Measurements from ENCODE around the gene SNX25.
"Not testable (repeated sequence)": the region's sequence is repeated elsewhere in the genome, so short reads cannot be mapped to it uniquely, and the experiment has no call there.

Gene SNX25

DNA sequence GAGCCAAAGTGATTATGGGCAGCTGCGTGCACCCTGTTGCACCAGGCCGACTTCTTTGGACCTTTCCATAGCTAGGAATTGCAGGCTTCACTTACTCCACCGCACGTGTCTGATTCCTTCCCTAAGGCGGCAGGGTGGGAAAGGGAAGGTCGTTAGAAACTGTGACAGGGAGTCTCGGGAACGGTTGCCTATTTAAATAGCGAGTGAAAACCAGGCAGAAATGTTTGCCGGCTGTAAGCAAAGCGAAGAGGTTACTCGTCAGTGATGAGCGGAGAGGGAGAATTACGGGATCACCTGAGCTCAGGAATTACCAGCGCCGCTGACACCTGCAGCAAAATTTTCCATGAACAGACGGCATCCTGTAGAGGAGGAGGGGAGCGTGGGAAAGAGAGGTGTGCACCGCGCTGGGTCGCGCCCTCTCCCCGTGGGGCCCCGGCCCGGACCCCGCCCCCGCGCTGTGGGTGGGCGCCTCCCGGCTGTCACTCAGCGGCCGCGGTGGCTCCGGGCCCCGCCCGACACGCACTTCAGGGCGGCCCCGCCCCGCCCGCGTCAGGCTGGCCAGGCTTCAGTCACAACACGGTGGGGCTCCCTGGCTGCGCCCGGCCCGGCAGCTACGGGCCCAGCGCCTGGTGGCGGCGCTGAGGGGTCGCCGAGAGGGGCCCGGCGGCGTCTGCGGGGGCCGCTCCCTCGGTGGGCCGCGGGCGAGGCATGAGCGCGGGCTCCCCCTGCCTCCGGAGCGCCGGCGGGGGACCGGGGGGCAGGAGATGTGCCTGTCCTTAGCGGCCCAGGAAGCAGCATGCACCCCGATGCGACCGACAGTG, at the start of gene SNX25:
Gene SNX25 (plus strand): TSS at position 568 of the 821 bp plus-strand sequence. CDS start 229 bp downstream, at position 797.
- peak; percentile 74 to 81 for DNase-seq (ENCODE audit: low read depth in 2 of 2)

DNA sequence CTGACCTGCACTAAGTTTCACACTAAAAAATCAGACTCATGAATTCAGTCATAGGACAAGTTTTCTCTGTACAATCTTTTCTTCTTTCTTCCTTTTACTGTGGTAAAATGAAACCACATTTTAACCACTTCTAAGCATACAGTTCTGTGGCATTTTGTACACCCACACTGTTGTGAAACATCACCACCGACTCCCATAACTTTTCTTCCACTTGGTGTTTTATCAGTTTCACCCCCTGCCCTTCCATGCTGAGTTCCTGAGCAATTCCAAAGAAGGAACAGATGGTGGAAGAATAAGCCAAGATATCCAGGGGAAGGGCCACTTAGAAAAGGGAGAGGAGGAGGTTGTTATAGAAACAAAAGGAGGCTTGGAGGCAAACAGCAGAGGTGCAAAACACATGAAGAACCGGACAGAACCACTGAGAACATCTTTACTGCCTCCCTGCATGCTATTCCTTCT, 43.8 kb upstream of the SNX25 start:
- no peak for DNase-seq (ENCODE audit: low read depth in 2 of 2)

DNA sequence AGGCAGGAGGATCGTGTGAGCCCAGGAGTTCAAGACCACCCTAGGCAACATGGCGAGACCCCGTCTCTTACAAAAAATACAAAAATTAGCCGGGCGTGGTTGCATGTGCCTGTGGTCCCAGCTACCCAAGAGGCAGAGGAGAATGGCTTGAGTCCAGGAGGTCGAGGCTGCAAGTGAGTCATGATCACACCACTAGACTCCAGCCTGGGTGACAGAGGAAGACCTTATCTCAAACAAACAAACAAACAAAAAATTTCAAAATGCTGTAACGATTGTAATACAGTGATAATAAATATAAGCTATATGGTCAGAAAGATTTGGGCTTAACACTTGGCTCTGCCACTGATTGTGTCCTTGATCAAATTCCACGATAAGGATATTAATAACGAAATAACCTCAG, 42.2 kb upstream of the SNX25 start:
- DNase-seq (ENCODE audit: low read depth in 2 of 2): no peak

DNA sequence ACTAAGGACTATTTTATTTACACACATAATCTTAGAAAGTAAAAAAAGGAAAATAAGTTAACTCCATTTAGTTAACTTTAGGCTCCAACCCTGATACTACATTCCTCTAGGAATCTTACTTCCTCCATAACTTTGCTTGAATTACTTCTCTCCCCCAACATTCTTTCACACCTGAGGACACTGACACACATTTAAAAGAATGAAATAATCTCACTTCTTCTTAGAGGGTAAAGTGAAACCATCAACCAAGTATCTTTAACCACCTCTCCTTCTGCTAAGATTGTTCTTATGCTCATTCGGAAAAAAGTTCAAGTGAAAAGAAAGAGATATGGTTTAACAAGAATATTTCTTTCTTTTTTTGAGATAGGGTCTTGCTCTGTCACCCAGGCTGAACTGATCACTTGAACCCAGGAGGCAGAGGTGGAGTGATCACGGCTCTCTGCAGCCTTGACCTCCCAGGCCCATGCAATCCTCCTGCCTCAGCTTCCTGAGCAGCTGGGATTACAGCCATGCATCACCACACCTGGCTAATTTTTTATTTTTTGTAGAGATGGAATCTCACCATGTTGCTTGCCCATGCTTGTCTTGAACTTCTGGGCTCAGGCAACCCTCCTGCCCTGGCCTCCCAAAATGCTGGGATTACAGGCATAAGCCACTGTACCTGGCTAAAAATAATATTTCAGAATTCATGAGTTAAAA, 37.9 kb upstream of the SNX25 start:
- no peak for DNase-seq (ENCODE audit: low read depth in 2 of 2)

- no peak for DNase-seq (ENCODE audit: low read depth in 2 of 2)
Observed at GRCh38 chr4:185179488-185179887, 29.9 kb upstream of the SNX25 start.

- no peak for DNase-seq (ENCODE audit: low read depth in 2 of 2)
Observed at GRCh38 chr4:185182239-185182638, 27.2 kb upstream of the SNX25 start.

DNA sequence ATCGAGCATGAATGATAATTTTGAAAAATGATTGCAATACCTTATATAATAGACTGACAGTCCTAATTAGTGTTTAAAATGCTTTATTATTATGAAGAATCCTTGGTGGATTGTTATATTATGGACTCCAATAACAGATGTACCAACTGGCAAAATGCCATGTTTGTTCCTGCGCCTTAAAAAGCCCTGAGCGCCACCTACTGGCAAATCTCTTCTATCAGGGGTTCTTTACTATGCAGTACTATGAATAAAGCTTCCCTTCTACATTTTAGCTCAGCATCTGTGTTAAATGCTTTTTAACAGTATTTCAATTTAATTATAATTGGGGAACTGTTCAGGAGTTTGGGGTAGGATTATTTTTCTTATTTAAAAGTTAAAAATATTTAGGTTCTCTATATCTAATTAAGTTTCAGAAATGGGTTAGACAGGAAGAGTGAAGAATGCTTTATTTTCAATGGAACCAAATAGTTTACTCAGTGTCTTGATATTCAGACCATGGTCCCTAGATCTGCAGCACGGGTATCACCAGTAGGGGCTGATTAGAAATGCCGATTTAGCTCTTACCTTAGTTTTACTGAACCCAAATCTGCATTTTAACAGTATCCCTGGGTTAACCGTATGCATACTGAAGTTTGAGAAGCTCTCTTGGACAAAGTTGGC, 25.6 kb upstream of the SNX25 start:
- DNase-seq (ENCODE audit: low read depth in 2 of 2): peak; percentile 40 to 70

DNA sequence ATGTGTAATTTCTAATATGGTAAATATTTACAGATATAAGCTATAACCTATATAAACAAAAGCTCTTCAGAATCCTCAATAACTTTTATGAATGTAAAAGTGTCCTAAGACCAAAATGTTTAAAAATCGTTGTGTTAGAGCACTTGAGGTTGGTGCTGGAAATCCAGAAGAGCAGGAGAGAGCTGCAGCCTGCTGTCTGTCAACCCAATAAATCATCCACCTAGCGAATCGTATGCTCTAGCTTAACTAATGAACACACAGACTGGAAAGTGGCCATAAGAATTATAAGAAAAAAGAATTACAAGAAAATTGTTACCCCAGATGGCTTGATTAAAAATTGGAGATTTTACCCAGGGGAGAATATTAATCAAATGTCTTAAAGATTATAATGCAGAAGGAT, 22.6 kb upstream of the SNX25 start:
- no peak for DNase-seq (ENCODE audit: low read depth in 2 of 2)

GRCh38 chr4:185189606-185190305, 19.6 kb upstream of the SNX25 start:
- DNase-seq (ENCODE audit: low read depth in 2 of 2): no peak

GRCh38 chr4:185190306-185190856, 19.0 kb upstream of the SNX25 start:
- no peak for DNase-seq (ENCODE audit: low read depth in 2 of 2)

GRCh38 chr4:185192059-185192458, 17.3 kb upstream of the SNX25 start:
- no peak for DNase-seq (ENCODE audit: low read depth in 2 of 2)

- DNase-seq (ENCODE audit: low read depth in 2 of 2): no peak
Observed at GRCh38 chr4:185194924-185195888, 14.2 kb upstream of the SNX25 start.

GRCh38 chr4:185196437-185196836, 13.0 kb upstream of the SNX25 start:
- no peak for DNase-seq (ENCODE audit: low read depth in 2 of 2)

DNA sequence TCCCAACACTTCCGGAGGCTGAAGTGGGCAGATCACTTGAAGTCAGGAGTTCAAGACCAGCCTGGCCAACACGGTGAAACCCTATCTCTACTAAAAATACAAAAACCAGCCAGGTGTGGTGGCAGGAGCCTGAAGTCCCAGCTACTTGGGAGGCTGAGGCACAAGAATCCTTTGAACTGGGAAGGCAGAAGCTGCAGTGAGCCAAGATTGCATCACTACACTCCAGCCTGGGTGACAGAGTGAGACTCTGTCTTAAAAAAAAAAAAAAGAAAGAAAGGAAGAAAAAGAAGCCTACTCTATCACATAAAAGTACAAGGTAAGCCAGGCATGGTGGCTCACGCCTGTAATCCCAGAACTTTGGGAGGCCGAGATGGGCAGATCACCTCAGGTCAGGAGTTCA, 11.2 kb upstream of the SNX25 start:
- DNase-seq (ENCODE audit: low read depth in 2 of 2): not testable (repeated sequence)

- DNase-seq (ENCODE audit: low read depth in 2 of 2): no peak
Observed at GRCh38 chr4:185201977-185202962, 7.1 kb upstream of the SNX25 start.

GRCh38 chr4:185202984-185203485, 6.4 kb upstream of the SNX25 start:
- no peak for DNase-seq (ENCODE audit: low read depth in 2 of 2)

- DNase-seq (ENCODE audit: low read depth in 2 of 2): peak; percentile 61 to 66
Observed at GRCh38 chr4:185203486-185204237, 5.7 kb upstream of the SNX25 start, which contains the start of gene CFAP97. Gene CFAP97, minus strand, starts transcription at chr4:185204000. Its CDS starts 12,804 bp downstream, at chr4:185191196.
